Coronary artery (tissue), 2 donors: Measurements from ENCODE around the gene KIAA1958.
"Not testable (repeated sequence)": the region's sequence is repeated elsewhere in the genome, so short reads cannot be mapped to it uniquely, and the experiment has no call there.

Source experiments
- DNase-seq: peaks from one replicate; pipeline ENCODE4 v3.0.0-alpha.2; 2017; ENCODE audit warnings: low spot score
- H3K27ac ChIP-seq, 2 donors: fragments of 200-600 bp; sonication (generic); one replicate each; pipeline ENCODE4 v1.5.1; 2016 to 2019
- H3K4me3 ChIP-seq: fragments of 200-600 bp; sonication (generic); 2 replicates; pipeline ENCODE4 v1.5.1; 2016; ENCODE audit warnings: mild to moderate bottlenecking, moderate library complexity
- TF ChIP-seq, protein P1 (sequence below): fragments of 200-600 bp; sonication (generic); IDR thresholded peaks from one replicate; pipeline ENCODE4 v1.5.1; 2019; ENCODE audit warnings: antibody characterized with exemption

Gene KIAA1958

GRCh38 chr9:112572416-112572815 is 85.8 kb downstream of the KIAA1958 start:
- H3K4me3 ChIP-seq, result no peak overlapping the region
- no peak for DNase-seq
- H3K27ac ChIP-seq, result no peak overlapping the region
- TF ChIP-seq, protein P1, sequence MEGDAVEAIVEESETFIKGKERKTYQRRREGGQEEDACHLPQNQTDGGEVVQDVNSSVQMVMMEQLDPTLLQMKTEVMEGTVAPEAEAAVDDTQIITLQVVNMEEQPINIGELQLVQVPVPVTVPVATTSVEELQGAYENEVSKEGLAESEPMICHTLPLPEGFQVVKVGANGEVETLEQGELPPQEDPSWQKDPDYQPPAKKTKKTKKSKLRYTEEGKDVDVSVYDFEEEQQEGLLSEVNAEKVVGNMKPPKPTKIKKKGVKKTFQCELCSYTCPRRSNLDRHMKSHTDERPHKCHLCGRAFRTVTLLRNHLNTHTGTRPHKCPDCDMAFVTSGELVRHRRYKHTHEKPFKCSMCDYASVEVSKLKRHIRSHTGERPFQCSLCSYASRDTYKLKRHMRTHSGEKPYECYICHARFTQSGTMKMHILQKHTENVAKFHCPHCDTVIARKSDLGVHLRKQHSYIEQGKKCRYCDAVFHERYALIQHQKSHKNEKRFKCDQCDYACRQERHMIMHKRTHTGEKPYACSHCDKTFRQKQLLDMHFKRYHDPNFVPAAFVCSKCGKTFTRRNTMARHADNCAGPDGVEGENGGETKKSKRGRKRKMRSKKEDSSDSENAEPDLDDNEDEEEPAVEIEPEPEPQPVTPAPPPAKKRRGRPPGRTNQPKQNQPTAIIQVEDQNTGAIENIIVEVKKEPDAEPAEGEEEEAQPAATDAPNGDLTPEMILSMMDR, result no peak

GRCh38 chr9:112574008-112574407 is 87.4 kb downstream of the KIAA1958 start:
- DNase-seq, result no peak
- Histone ChIP-seq H3K4me3 (no peak overlapping the region), H3K27ac (no peak overlapping the region)
- TF ChIP-seq, protein P1, result no peak

GRCh38 chr9:112575107-112575506 is 88.5 kb downstream of the KIAA1958 start:
- no peak overlapping the region for H3K4me3 ChIP-seq
- TF ChIP-seq, protein P1, result no peak
- no peak for DNase-seq
- no peak overlapping the region for H3K27ac ChIP-seq

DNA sequence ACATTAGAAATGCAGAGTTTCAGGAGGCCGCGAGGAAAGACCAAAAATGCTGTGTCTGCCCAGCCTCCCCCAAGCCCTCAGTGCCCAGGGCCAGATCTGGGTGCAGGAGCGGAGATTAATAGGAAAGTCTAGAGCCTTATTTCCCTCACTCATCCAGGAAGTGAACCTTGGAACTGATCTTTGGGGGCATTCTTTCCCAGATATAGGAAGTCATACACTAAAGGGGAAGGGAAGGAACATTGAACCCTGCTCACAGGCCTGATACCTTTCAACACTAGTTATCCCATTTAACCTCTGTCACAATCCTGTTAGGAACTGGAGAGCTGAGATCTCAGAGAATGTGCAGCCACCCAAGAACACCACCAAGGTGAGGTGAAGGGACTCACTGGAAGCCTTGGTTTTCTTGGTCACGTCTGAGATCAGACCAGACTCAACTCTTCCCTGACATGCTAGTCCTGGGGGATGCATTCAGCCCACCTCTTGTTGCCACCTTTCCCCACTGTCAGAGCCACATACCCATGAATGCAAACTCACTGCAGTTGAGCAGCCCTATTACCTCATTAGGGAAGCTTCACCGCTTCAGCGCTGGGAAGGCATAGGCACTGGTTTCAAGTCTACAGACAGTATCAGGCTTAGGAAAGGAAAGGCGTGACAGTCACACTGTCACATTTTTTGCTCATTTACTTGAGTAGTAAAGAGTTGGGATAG is 95.0 kb downstream of the KIAA1958 start:
- no peak for DNase-seq
- TF ChIP-seq, protein P1, result no peak
- Histone ChIP-seq H3K27ac (no peak overlapping the region), H3K4me3 (no peak overlapping the region)

GRCh38 chr9:112582371-112583262 is 96.0 kb downstream of the KIAA1958 start:
- H3K27ac ChIP-seq, result no peak overlapping the region
- DNase-seq, result no peak
- TF ChIP-seq, protein P1, result no peak
- no peak overlapping the region for H3K4me3 ChIP-seq

GRCh38 chr9:112586599-112587155 is 100.0 kb downstream of the KIAA1958 start:
- Histone ChIP-seq H3K27ac (no peak overlapping the region), H3K4me3 (no peak overlapping the region)
- TF ChIP-seq, protein P1, result no peak
- no peak for DNase-seq

- not testable (repeated sequence) for DNase-seq, H3K4me3 ChIP-seq
Observed at GRCh38 chr9:112591875-112592274, 105.2 kb downstream of the KIAA1958 start.

More at GRCh38 chr9:112591875-112592274, 105.2 kb downstream of the KIAA1958 start:
- H3K27ac ChIP-seq, result not testable (repeated sequence)
